ENCODE data around the gene MIAT. TPM values are rescaled to one million over a fixed set of nuclear protein-coding genes. Genes with fewer than 3 reads are reported as not detected.

MIAT gene
- total and polyA plus RNA-seq, 9 of the 15 experiments (the other 6 are each of a cell fraction or from before 2014, with no cell fraction given), result 0.03 to 0.93 (median 0.34) TPM

DNA sequence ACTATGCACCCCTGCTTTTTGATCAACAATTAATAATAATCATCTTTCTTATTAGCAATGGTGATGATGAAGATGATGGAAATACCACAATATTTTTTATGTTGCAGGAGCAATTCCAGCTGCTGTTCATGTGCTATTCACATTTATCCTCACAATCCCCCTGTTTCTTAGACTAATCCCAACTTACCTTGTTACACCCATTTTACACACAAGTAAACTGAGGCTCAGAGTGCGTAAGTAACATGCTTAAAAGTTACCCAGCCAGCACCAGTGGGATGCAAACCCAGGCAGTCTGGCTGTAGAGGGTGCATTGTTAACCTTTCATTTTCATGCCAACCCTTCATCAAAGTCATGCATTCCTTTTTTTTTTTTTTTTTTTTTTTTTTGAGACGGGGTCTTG lies 37.2 kb upstream of the MIAT start:
- in situ Hi-C loops (cut with MboI) (no loop called here), intact Hi-C loops (cut with micrococcal nuclease) (no loop called here)
- no TSS peak for BruUV-seq (replicated peaks)
- DNase-seq (ENCODE audit: extremely low read depth in 1 of 4, low spot score in 3 of 4) (no peak), FAIRE-seq (no peak), ATAC-seq (no peak)
- ChIA-PET CTCF (ENCODE audit: low intra/inter-chr PET ratio) (no interaction called here), POLR2A (no interaction called here)
- peaks cover 45 to 48% of the 10 kb centered on the region in 2 experiments for H3K4me1 ChIP-seq (replicated peaks in 1 of 2; ENCODE audit: control insufficient read depth in 2 of 2, insufficient read depth in 2 of 2, low read length in 2 of 2)
- H3K79me2 ChIP-seq (ENCODE audit: control insufficient read depth, insufficient read depth, low read length), result no peaks in the 10 kb centered on the region
- H3K36me3 ChIP-seq (ENCODE audit: control insufficient read depth, insufficient read depth, low read length), result no peaks in the 10 kb centered on the region
- H3K4me2 ChIP-seq (ENCODE audit: insufficient read depth, low read length), result no peak overlapping the region
- WGBS (ENCODE audit: insufficient coverage, low coverage, missing lambda C conversion rate), result 100% methylated on average over 1 of the region's 2 CpGs
- H3K4me3 ChIP-seq, result no peak overlapping the region
- no peak overlapping the region for H2AFZ ChIP-seq (ENCODE audit: low read depth, low read length)
- TF ChIP-seq ADNP (tag; IDR thresholded peaks at IDR 0.05) (peak; percentile 73), RBM25 (IDR thresholded peaks at IDR 0.05; ENCODE audit: low read depth, low read length, severe bottlenecking) (peak; percentile 92), RCOR1 (IDR thresholded peaks at IDR 0.05; ENCODE audit: borderline replicate concordance in 1 of 2, low read depth in 2 of 2, low read length in 2 of 2) (peak in 1 of 2 experiments; percentile 38; a peak in 1 of 4 replicates), SMARCA5 (IDR thresholded peaks at IDR 0.05) (0 out of 2 replicates have a peak, but pooled peaks have one; percentile 38), BCOR (IDR thresholded peaks at IDR 0.05) (peak; percentile 90), HDAC2 (IDR thresholded peaks at IDR 0.05) (peak; percentile 29; the same call in 1 of the 2 replicates), MCM5 (IDR thresholded peaks at IDR 0.05; ENCODE audit: low read depth) (no peak), TBP (optimal IDR thresholded peaks at IDR 0.05; ENCODE audit: low read depth, low read length) (no peak), KDM1A (IDR thresholded peaks at IDR 0.05) (peak; percentile 29 to 61; a peak in 3 of 4 replicates)
- no peaks in the 10 kb centered on the region for H4K20me1 ChIP-seq (replicated peaks; ENCODE audit: control insufficient read depth, insufficient read depth, low read length)
- no peaks in the 10 kb centered on the region for H3K27me3 ChIP-seq (ENCODE audit: control insufficient read depth in 2 of 2, insufficient read depth in 2 of 2, low read length in 2 of 2)
- H3K9ac ChIP-seq (ENCODE audit: insufficient read depth in 1 of 2, low read depth in 2 of 2, low read length in 2 of 2), result no peak overlapping the region
- H3K27ac ChIP-seq (ENCODE audit: extremely low read depth, low read depth, low read length), result no peak overlapping the region
- H3K9me1 ChIP-seq (ENCODE audit: control insufficient read depth, insufficient read depth, low read length), result no peaks in the 10 kb centered on the region
- no peaks in the 10 kb centered on the region for H3K9me3 ChIP-seq (replicated peaks; ENCODE audit: control insufficient read depth, insufficient read depth, low read depth, low read length)
